ENCODE results near the gene ART4.
A peak's percentile ranks its signal among the peaks of the same experiment; 100 is the strongest.

The ART4 gene

DNA sequence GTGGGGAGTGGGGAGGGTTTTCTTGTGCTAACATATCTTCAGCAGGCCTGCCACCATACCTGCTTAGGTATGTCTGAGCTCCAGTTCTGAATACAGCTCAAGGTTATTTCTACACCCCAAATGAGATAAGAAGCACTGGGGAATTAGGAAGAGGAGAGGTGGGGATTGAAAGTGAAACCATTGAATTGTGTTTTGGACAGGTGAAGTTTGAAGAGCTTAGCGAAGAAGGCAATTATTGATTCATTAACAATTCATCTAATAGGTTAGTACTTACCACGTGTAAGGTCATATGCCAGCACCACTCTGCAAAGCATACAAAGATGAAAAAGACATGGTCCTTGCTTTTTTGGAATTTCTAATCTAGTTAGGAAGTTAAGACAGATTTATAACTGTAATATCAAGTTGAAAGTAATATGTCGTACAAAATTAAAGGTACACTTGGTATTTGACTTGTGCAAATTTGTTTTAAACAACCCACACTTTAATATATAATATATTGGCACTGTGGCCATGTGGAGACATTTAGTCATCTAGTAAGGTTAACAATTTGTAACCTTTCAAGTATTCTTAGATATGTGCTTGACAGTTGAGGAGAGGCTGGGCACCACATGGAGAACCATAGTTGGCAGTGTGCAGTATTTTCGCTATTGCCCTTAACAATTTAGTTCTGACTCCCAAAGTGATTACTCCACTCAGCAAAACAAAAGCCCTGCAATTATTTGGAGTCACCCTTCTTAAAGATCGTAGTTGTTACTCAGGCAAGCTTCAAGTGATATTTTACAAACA lies 33.0 kb downstream of the ART4 start:
- FAIRE-seq: no peak

GRCh38 chr12:14803830-14804160 lies 39.5 kb downstream of the ART4 start:
- FAIRE-seq: no peak

DNA sequence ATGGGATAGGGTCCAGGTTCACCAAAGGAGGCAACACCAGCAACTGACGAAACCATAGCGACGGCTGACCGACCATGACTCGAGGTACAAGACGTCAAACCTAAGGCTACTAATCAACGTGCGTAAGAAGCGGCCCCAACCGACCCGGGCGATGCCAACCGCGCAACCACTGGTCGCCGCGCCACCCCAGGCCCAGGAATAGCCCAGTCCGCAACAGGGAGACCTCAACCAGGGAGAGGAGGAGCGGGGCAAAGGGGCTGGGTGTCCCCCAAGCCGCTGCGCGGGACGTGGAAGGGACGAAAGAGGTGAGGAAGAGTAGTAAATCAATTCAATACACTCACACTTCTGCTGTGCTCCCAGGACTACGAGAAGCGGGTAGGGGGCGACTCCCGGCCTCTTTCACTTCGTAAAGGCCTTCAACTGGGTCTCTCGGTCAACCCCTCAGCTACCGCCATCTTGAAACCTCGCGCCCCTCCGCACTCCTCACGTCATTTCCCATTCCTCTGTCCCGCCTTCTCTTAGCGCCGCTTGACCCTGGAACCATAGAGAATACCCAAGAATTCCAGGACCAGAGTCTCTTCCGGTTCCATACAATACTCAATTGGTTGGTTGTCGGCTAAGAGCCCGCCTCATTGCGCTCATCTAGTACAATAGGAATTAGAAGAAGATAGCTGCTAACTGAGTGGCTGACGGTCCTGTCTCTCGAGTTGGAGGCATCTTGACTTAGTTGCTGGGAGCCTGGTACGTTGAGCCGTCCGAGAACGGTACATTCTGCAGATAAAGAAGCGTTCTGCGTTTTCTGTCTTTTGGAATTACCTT lies 40.1 kb downstream of the ART4 start, which contains the start of the genes C12orf60 and WBP11:
Gene C12orf60, plus strand, starts transcription at position 660 of the 819 bp plus-strand sequence. CDS start 19,266 bp downstream, outside the sequence.
Gene WBP11, minus strand, starts transcription at position 468 of the 819 bp plus-strand sequence. CDS start 2,095 bp downstream, outside the sequence.
- FAIRE-seq: peak; percentile 97

DNA sequence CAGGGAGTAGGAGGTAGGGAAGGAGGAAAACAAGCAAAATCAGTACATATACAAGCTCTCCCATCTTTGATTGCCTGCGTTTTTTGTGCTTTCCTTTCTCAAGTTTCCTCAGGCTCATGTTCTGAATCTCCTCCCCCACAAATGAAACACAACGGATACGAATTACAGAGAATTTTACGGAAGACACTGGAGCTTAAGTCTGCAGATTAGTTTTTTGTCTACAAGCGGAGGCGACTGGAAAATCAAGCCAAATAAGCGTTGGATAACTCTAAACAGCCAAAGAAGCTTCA lies 40.7 kb downstream of the ART4 start:
- FAIRE-seq: no peak

DNA sequence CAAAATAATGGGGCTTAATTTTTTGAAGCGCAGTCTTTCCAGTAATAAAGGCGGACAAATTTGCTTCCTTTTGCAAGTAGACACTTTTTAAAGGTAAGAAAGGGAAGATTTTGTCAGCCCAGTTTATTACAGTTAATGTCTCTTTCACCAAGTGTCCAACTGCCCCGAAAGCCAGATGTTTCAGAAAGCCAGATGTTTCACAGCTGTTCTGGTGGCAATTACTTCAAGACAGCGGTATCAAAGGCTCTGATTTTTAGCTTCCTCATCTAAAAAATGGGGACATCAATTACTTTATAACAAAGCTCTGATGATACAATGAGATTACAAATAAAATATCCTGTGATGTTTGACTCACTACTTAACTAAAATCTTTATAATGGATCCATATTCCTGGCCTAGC lies 41.1 kb downstream of the ART4 start:
- FAIRE-seq: no peak

GRCh38 chr12:14795028-14795448 lies 48.3 kb downstream of the ART4 start:
- FAIRE-seq: no peak

DNA sequence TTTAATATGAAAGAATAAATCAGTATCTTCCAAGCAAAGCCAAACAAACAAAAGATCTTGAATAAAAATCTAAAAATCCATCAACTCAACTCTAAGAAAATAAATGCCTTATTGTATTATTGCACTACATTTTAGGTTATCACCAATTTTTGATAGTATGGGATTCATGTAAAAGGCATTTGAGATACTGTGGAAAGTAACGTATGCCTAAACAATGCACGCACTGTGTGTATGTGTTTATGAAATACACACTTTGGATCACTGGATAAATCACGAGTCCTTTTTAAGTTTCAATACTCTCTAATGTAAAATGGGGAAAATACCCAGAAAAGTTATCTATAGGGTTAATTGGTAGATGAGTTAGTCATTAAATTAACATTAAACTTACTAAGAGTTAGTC lies 57.8 kb downstream of the ART4 start:
- FAIRE-seq: no peak

GRCh38 chr12:14784471-14784870 lies 58.9 kb downstream of the ART4 start:
- FAIRE-seq: no peak

GRCh38 chr12:14782756-14783155 lies 60.6 kb downstream of the ART4 start:
- no peak for FAIRE-seq

DNA sequence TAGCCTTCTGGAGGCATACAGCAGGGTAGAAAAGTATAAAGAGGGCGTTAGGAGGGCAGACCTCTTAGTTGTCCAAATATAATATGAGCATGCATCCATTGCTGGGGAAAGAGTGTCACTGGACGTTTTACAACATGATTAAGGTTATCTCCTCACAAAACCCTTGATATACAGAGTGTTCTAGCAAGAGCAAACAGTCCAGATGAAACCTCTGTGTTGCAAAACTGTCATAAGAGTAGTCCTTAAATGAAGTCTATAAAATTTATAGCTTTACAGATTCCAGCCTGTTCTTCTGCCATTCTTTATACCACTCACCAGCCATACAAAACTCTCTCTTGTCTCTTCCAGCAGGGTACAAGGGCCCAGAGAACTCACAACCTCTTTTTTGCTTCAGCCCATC lies 61.8 kb downstream of the ART4 start:
- no peak for FAIRE-seq

DNA sequence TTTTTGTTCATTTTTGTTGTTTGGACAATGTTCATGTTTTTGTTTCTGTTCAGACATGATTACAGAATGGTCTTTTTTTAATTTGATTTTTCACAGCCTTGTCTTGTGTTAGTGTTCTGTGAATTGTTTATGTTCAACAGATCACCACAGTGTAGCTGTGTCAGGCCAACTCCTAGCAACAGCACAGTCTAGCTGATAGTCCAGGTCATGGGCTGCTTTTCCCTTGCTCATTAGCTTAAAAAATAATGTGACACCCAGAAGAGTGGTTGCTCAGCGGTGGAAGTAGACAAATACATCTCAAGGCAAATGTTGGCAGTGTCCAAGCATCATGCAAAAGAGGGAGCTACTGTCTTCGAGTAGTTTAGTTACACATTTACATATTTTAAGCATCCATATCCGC lies 62.5 kb downstream of the ART4 start:
- FAIRE-seq: no peak

GRCh38 chr12:14779834-14780233 lies 63.5 kb downstream of the ART4 start:
- FAIRE-seq: no peak

DNA sequence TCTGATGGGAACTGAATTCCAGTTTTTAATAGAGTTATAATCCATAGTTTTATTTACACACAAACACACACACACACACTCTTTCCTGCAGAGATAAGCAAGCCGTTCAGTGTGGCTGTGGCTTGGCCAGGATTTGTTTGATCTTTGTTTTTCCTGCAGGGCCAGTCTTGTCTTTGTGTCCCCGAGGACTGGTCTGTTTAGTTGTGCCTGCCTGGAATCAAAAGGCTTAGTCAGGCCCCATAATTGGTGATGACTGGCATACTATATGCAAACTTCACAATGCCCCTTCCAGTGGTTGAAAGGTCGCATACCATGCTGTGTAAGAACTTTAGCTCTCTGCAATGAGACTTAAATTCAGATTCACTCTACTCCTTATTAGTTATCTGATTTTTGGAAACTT lies 66.1 kb downstream of the ART4 start:
- no peak for FAIRE-seq

DNA sequence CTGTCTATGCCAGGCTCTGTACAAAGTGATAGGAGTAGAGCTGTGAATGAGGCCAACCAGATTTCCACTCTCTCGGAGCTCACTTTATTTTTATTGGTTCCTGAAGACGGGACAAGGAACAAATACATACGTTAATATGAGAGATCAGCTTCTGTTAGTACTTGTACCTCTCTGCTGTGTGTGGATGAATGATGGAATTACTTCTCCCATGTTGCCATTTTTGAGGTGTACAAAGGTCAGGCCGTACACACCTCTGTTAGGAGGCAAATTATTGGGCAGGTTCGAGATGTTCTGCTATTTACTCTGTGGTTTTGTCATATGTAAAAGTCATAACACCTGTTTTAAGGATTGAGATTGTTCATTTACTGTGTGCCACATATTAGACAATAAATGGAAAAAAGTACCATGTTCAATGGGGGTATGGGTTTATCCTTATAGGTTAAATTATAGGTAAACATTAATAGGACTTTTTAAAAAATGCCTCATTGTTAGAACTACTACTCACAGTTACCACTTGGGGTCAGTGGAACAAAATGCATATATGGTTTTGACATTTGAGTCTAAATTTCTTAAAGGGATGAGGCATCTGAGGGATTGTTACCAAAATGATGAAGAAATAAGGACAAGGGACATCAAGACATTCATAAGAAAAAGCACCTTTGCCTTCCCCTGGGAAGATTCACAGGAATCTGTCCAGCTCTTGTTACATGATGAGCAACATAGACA lies 66.9 kb downstream of the ART4 start:
- no peak for FAIRE-seq

GRCh38 chr12:14775636-14775980 lies 67.7 kb downstream of the ART4 start:
- FAIRE-seq: no peak
